ENCODE results near the gene GALNTL6. TPM values are rescaled to one million over a fixed set of nuclear protein-coding genes. Genes with fewer than 3 reads are reported as not detected.

GALNTL6 gene
- total RNA-seq (2022), result not detected in 2 replicates
- Bru-seq, nascent RNA, result percentile 0 among the genes with signal in this experiment
- percentile 0 among the genes with signal in this experiment for BruChase-seq, experiment 1, labeled RNA remaining after a 6-hour chase
- BruChase-seq, experiment 2, labeled RNA remaining after a 2-hour chase, result percentile 0 among the genes with signal in this experiment
- long read RNA-seq, result 0 reads

DNA sequence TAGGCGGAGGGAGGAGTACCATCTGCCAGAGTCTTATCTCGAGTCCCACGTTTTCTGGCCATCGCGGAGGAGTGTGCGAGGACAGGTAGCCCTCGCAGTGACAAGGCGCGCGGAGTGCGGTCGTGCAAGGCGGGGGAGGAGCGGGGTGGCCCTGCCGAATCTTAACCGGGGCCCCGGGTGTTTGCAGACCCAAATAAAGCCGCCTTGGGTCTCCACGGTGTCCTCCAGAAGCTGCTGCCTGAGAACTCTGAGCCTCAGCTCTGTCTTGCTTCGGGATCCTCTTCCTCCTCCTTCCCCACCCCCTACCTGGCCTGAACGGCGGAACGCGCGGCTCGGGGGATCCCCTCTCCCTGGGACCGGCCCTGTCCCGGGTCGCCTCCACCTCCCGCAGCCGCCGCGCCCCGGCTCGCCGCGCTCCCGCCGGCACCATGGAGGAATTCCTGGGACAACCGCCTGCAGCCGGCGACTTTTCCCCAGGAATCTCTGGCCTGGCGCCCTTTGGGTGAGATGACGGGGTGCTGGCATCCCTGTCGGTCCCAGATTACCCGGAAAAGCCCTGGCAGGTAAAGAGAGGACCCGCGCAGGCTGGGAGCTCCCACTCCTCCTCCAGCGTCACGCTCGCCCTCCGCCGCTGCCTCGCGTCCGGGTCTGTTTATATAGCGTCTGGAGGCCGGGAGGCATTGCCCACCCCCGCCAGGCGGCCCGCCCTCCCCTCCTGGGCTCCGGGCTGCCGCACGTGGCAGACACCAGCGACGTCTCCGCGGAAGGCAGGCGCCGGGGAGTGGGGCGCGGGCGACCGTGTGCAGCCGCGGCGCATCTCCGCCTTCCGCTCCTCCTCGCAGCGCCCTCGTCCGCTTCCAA, at the start of gene GALNTL6:
GALNTL6 (plus strand) TSS at position 740 of the 861 bp plus-strand sequence.
- DNase-seq (ENCODE audit: unreplicated experiment), result no peak
- Mint-ChIP-seq H3K27me3 (ENCODE audit: insufficient read depth, unreplicated experiment) (peaks cover 39% of the 10 kb centered on the region), H3K36me3 (ENCODE audit: insufficient read depth, unreplicated experiment) (no peaks in the 10 kb centered on the region), H3K4me1 (ENCODE audit: insufficient read depth, unreplicated experiment) (peaks cover 8% of the 10 kb centered on the region), H3K9me3 (ENCODE audit: unreplicated experiment) (no peaks in the 10 kb centered on the region), H3K27ac (ENCODE audit: low read depth, unreplicated experiment) (peak within 1 kb of the TSS; percentile 66), H3K4me3 (ENCODE audit: unreplicated experiment) (peak within 1 kb of the TSS; percentile 53)
- POLR2A ChIA-PET, result no interaction called here
- TF ChIP-seq CTCF (IDR thresholded peaks at IDR 0.05; ENCODE audit: unreplicated experiment), result no peak
- CTCF ChIA-PET, result no interaction called here
- BruUV-seq (replicated peaks), result no TSS peak
- intact Hi-C loops (cut with micrococcal nuclease), result no loop called here

DNA sequence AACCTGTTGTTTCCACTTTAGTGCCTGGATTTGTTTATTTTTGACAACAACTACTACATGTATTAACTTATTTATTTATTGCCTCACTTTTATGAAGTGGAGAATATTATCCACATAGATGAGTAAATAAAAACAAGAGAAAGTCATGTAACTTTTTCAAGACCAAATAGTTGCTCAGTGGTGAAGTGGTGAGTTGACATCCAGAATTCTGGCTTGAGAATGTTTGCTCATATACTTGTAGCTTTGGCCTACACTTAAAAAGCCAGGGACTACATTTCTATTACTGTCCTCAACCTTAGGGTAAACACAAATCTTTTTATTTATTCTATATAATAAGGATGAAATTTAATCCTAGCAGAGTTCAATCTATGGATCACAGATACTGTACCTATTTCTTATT, 47.7 kb upstream of the GALNTL6 start:
- peaks cover 14% of the 10 kb centered on the region for H3K9me3 Mint-ChIP-seq (ENCODE audit: unreplicated experiment)
- POLR2A ChIA-PET, result no interaction called here

DNA sequence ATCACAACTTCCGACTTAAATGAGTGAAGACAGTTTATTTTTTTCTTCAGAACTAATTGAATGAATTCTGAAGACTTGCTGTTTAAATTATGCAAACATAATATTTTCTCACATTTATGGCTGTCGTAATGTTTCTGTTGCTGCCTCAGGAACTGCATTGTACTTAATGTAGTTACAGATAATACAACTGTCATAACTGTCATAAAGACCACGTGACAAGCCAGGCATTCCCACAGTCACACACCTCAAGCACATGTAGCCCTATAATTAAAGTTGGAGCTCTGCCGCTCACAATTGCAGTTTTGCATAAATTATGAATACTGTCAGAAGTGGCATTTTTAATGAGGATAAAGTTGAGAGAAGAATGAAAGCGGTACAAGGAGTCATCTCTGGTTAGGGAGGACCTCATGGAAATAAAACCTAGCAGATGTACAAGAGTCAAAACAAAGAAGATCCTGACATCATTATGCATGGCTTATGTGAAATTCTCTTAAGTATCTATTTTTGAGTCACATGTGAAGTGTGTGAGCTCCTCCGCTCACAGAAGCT, 38.5 kb upstream of the GALNTL6 start:
- Mint-ChIP-seq H3K4me1 (ENCODE audit: insufficient read depth, unreplicated experiment) (no peaks in the 10 kb centered on the region), H3K9me3 (ENCODE audit: unreplicated experiment) (peaks cover 7% of the 10 kb centered on the region), H3K27ac (ENCODE audit: low read depth, unreplicated experiment) (no peak overlapping the region), H3K4me3 (ENCODE audit: unreplicated experiment) (no peak overlapping the region), H3K36me3 (ENCODE audit: insufficient read depth, unreplicated experiment) (no peaks in the 10 kb centered on the region), H3K27me3 (ENCODE audit: insufficient read depth, unreplicated experiment) (peaks cover 33% of the 10 kb centered on the region)
- BruUV-seq (replicated peaks), result no TSS peak
- ChIA-PET CTCF (interaction anchor here (0.8 kb wide), 1 partner anchor 75 kb away, joined by 3 read pairs; no protein-coding TSS in a partner anchor), POLR2A (no interaction called here)
- no peak for TF ChIP-seq CTCF (IDR thresholded peaks at IDR 0.05; ENCODE audit: unreplicated experiment)
- no peak for DNase-seq (ENCODE audit: unreplicated experiment)
- intact Hi-C loops (cut with micrococcal nuclease), result no loop called here

More for the DNA sequence above, 47.7 kb upstream of the GALNTL6 start:
- no peak overlapping the region for H3K4me3 Mint-ChIP-seq (ENCODE audit: unreplicated experiment)
- no peak overlapping the region for H3K27ac Mint-ChIP-seq (ENCODE audit: low read depth, unreplicated experiment)
- BruUV-seq (replicated peaks), result no TSS peak
- no peak for DNase-seq (ENCODE audit: unreplicated experiment)
- TF ChIP-seq CTCF (IDR thresholded peaks at IDR 0.05; ENCODE audit: unreplicated experiment), result no peak
- H3K4me1 Mint-ChIP-seq (ENCODE audit: insufficient read depth, unreplicated experiment), result no peaks in the 10 kb centered on the region
- intact Hi-C loops (cut with micrococcal nuclease), result no loop called here
- CTCF ChIA-PET, result no interaction called here
- no peaks in the 10 kb centered on the region for H3K36me3 Mint-ChIP-seq (ENCODE audit: insufficient read depth, unreplicated experiment)
- H3K27me3 Mint-ChIP-seq (ENCODE audit: insufficient read depth, unreplicated experiment), result peaks cover 36% of the 10 kb centered on the region

DNA sequence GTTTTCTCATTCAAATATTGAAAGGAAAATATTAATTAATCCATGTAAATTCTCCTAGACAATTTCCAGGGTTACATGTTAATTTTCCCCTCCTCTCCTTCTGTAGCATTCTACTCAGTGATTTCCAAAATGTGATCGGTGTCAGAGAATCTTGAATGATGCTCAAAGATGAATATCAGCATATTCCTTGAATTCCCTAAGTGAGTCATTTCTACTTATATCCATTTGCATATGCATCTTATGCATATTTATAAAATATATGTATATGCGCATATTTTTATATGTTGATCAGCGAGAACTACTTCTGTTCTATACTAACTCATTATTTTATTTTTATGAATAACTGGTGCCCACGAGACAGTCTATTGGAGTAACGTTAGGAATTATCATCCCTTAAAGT, 33.9 kb upstream of the GALNTL6 start:
- Mint-ChIP-seq H3K4me1 (ENCODE audit: insufficient read depth, unreplicated experiment) (no peaks in the 10 kb centered on the region), H3K27me3 (ENCODE audit: insufficient read depth, unreplicated experiment) (peaks cover 28% of the 10 kb centered on the region), H3K4me3 (ENCODE audit: unreplicated experiment) (no peak overlapping the region), H3K27ac (ENCODE audit: low read depth, unreplicated experiment) (no peak overlapping the region), H3K9me3 (ENCODE audit: unreplicated experiment) (no peaks in the 10 kb centered on the region), H3K36me3 (ENCODE audit: insufficient read depth, unreplicated experiment) (no peaks in the 10 kb centered on the region)
- ChIA-PET CTCF (no interaction called here), POLR2A (no interaction called here)
- DNase-seq (ENCODE audit: unreplicated experiment), result no peak
- no TSS peak for BruUV-seq (replicated peaks)
- TF ChIP-seq CTCF (IDR thresholded peaks at IDR 0.05; ENCODE audit: unreplicated experiment), result no peak
- intact Hi-C loops (cut with micrococcal nuclease), result no loop called here
